GM18873 (cell line): Measurements from ENCODE around the gene CTRB2.
"Not testable (repeated sequence)": the region's sequence is repeated elsewhere in the genome, so short reads cannot be mapped to it uniquely, and the experiment has no call there.

Source experiments
- ATAC-seq: cut with Tn5 transposase; IDR thresholded peaks from one replicate; pipeline ENCODE4 v1.9.1; 2021; ENCODE audit warnings: mild to moderate bottlenecking, moderate library complexity, moderate number of reproducible peaks; ENCODE audit not compliant: unreplicated experiment, low FRiP score

CTRB2 gene

DNA sequence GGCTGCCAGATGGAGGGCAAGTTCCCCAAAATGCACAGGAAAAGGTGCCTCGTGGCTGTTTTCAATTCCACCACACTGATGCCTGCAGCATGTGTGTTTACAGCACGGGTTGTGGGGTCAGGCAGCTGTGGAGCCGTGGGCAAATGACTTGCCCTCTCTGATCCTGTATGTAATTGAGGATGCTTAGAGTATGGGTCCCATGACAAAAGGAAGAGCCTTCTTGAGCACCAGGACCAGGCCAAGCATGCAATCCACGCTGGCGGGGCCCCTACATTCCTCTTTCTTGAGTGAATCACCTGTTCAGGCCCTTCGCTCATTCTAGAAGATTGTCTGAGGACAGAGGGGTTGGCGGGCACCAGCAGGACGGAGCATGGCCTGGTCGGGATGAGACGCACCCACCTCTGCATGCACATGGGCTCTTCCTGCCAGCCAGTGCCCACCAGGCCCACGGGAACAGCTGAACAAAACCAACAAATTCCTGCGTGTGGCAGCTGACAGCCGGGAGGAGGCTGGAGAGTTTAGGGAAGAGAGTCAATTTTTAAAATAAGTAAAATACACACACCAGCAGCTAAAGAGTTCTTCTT is 1.4 kb upstream of the CTRB2 start:
- no peak for ATAC-seq

DNA sequence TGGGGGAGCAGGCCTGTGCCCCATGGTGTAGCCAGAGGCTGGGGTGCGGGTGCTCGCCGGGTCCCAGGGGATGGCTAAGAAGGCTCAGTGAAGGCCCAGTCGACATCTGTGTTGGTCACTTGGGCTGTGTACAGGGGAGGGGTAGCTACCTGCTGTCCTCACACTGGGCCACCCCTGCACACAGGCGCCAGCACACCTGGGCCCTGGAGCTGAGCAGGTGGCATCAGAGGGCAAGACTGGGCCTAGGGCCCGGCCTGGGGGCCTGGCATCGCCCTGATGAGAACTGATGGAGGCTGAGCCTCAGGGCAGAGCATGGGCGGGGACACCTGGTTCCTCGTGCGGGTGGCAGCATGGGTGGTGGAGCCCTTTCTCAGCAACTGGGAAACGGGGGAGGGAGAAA is 870 bp upstream of the CTRB2 start:
- no peak for ATAC-seq

DNA sequence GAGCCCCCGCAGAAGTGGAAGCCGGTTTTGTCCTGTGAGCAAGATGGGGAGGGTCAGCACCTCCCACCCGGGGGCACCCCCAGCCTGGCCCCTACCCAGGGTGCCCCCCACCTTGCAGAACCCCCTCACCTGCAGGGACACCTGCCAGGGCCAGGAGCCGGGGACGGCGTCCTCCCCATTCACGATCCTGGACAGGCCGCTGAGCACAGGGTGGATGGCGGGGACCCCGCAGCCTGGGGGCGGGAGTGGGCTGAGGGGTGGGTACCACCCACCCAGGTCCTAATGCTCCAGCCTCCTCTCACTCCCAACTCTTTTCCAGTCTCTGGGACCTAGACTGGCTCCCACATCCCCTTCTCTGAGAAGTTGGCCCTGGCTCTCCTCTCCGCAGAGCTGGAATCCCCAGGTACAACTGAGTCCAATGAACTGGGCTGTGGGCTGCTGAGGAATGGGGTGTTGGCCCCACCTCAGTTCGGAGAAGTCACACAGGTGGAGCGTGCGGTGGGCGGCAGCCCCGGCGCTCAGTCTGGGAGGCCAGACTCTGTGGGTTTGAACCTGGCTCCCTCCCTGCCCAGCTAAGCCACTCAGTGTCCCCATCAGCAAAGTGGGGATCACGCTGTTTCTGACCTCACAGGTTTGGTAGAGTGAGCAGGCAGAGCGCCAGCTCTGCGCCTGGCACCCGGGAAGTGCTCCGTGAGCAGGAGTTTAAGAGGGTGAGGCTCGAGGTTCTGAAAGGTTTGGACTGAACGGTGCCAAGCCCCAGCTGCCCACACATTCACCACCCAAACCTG is 806 bp downstream of the CTRB2 start:
- not testable (repeated sequence) for ATAC-seq

DNA sequence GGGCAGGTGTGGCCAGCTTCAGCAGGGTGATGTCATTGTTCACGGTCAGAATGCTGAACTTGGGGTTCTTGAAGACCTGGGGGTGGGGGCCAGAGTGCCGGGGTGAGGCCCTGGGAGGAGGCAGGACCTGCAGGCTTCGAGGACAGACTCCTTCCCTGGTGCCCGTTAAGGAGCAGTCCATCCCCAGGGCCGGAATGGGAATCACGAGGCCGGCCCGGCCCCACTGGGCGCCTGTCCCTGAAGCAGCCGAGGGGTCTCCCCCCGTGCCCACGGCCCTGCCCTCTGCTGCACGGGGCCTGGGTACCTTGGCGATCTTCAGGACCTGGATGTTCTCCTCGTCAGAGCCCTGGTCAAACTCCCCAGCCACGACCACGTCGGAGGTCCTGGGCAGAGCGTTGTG is 1.5 kb downstream of the CTRB2 start:
- ATAC-seq, result not testable (repeated sequence)

DNA sequence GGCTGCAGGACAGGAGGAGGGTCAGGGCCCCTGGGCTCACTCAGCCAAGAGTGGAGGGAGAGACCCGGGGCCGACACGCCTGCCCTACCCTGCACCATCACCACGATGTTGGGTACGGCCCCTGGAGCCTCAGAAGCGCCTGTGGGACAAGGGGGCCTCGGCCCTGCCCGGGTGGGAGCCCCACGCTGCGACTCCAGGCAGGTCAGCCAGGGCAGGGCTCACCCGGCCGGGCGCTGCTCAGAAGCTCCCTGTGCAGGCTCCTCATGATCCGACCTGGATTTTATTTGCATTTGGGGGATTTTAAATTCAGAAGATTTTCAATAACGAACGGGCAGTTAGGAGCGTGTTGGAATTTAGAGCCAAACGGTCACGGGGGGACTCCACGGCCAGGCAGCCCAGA is 2.1 kb downstream of the CTRB2 start:
- not testable (repeated sequence) for ATAC-seq

DNA sequence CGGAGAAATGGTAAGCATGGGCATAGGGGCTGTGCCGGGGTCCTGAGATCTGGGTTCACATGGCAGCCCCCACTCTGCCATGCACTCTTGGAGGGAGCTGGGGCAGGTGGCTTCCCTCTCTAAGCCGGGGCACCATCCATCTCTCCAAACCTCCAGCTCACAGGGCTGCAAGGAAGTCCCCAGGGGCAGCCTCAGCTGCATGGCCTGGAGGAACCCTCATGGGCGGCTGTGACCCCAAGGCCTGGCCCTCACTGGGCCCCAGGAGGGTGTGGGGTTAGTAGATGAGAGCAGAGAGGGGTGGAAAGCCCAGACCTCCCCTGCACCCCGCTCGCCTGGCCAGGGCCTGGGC is 2.6 kb downstream of the CTRB2 start:
- ATAC-seq, result no peak

DNA sequence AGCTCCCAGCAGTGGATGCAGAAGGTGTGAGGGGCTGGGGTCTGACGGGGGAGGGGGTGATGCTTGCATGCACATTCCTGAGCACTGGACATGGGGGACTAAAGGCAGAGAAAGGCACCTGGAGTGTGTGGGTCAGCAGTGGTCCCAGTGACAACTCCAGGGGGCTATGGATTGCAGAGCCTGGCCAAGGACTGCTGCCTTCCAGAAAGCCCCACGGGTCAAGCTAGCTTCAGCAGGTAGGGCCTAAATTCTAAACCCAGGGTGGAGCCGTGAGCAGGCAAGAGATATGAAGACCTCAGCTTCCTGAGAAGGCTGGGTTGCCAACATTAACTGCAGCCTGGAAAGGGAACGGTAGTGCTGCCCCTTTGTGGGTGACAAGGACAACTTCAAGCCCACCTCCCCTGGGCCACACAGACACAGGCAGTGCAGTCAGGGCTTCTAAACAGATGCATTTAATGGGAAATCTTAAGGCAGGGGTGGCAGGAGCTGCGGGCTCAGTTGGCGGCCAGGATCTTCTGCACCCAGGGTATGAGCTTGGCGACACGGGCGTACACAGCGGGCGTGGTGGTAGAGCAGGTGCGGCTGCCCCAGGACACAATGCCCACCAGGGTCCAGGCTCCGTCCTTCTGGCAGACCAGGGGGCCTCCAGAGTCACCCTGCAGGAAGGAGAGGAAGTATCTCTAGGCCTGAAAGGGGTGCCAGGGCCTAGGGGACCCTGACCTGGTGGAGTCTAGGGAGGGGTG is 3.1 kb downstream of the CTRB2 start:
- ATAC-seq, result no peak

DNA sequence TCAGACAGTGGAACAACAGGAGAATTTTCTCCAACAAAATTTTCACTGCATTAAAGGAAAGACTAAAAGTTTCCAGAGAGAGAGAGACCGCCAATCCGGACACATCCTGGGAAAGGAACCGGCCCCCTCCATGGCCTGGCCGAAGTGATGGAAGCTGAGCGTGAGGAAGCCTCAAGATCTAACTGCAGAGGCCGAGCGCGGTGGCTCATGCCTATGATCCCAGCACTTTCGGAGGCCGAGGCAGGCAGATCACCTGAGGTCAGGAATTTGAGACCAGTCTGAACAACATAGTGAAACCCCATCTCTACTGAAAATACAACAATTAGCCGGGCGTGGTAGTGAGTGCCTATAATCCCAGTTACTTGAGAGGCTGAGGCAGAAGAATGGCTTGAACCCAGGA is 3.9 kb downstream of the CTRB2 start:
- no peak for ATAC-seq

DNA sequence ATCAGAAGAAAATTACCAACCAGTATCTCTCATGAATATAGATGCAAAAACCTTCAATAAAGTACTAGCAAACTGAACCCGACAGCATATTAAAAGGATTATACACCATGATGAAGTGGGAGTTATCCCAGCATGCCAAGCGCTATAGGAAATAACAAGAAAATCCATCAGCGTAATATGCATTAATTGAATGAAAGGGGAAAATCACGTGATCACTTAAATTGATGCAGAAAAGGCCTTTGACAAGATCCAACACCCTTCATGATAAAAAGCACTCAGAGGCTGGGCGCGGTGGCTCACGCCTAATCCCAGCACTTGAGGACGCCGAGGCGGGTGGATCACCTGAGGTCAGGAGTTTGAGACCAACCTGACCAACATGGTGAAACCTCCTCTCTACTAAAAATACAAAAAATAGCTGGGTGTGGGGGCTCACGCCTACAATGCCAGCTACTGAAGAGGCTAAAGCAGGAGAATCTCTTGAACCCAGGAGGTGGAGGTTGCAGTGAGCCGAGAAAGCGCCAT is 4.8 kb downstream of the CTRB2 start:
- ATAC-seq, result no peak

DNA sequence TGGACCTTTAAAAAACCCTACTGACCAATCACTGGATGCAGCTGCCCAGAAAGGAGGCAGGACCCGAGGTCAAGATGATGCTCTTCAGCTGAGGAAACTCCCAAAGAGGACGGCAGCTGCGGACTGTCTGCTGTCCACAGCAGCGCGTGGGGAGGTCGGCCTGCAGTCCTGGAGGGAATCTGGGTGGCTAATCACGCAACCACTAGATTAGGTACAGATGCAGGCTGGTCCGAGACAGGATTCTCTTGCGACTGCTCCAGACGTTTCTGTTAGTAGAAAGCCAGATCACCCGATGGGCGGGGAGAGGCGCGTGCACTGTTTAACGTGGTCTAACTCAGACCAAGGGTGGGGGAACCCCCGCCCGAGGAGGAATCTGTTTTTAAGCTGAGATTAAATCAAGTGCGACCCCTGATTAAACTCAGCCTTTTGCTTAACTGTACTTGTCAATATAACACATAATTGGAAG is 8.8 kb downstream of the CTRB2 start:
- no peak for ATAC-seq

DNA sequence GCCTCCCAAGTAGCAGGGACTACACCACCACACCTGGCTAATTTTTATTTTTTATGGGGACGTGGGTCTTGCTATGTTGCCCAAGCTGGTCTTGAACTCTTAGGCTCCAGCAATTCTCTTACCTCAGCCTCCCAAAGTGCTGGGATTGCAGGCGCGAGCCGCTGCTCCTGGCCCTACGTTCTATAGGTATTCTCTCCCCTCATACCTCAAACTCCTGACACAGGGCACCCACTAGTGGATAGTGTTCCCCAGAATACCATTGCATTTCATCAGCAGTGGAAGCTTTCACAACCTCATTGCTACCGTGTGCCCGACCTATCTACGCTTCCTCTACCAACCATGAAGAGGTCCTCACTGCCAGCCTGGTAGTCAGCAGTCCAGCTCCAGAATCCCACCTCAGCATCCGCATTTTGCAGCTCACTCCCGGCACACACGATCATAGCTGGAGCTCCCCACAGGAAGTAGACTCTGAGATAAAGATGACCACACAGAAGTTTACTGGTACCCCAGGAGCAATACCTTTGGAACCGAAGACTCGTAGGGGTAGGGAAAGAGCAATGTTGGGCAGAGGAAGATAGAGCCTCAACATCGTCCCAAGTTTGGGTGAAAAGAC is 9.3 kb downstream of the CTRB2 start:
- no peak for ATAC-seq

DNA sequence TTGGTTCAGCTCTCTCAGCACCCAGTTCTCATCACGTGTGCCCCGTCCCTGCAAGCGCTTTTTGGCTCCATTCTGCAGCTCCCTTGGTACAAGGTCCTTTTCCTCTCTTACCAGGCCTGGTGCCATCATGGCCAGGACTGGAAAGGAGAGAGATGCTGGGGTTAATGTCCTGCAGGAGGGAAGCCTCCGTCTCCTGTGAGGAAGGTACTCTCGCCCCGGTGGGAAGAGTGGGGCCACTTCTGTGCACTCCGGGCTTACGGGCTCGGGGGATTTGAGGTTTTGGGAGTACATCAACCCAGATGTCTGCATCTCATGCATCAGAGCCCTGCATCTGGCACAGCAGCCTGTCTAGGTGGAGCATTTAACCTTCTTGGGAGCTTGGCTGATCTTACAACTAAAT is 10.1 kb downstream of the CTRB2 start:
- no peak for ATAC-seq

DNA sequence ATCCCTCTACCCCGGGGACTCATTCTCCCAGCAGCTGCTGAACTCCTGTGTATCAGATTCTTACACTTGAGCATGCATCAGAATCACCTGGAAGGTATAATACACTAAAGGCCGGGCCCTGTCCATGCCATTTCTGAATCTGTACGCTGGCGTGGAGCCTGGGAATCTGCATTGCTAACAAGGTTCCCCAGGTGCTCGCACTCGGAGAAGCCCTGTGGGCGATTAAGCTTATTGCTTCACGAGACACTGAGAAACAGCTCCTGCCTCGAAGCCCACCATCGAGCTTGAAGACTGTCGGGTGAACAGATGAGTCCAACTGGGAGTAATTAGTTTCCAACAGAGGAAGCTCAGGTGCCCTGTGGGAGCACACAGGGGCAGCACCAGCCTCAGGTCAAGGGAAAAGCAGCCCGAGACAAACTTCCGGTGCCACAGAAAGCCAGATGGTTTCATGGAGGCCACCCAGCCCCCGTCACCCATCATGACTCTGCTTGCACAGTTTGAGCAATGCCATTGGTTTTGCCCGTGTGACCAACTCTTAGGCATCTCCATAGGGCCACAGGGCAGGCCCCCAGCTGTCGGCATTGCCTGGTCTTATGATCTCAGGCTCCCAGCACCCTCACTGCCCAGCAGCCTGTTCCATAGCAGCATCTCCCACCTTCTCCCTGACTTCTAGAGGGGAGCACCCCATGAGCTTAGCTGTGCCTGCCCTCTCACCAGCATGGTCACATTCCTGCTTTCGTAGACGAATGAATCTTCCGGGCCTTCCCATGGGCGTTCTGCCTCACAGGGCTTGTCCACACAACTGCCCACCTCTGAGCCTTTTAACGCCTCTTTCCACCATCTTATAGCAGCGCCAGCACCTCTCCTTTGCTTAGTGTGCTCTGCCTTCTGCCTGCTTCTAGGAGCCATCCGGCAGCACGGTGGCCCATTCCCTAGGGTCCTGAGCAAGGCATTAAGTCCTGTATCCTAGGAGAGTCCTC is 10.9 kb downstream of the CTRB2 start:
- ATAC-seq, result no peak

DNA sequence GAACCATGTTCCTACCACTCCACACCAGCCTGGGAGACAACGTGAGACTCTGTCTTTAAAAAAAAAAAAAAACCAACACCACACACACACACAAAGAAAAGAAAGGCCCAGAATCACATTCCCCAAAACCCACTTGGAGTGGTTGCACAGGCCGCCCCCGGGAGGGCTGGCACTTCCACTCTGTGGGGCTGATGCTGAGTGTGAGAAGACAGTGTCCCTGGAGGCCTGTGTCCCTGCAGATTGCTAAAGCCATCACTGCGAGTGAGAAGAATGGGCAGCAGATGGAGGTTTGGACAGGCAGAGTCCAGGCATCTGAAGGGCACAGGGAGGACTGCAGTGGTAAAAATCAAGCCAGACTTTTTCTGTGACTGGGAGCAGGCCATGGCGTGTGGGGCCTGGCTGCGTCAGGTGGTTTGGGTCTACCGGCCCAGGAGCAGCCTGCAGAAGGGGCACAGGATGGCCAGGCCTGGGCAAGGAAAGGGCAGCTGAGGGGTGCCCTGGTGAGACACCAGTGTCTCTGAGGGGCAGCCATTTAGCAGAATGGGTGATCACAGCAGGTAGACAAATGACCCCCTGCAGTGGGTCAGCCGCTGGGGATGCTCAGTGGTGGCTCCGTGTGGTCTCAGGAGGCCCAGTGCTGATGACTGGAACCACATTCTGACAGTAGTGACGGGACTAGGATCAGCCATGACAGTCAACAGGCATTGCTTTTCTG is 13.1 kb downstream of the CTRB2 start:
- ATAC-seq, result no peak

DNA sequence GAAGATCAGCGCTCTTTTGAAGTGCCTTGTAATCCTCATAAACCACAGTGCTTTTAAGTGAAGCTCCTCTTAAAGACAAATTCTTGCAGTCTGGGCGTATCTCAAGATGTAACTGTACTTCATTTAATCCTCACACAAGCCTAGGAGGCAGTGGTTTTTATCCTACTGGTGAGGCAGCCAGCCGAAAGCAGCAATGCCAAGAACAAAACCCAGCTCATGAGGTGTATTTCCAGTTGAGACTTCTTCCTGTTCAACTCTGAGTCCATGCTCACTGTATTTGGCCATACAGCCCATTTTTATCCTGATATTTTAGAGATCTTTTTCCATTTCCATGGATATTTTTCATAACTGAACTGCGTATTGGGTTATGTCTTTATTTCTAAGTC is 13.7 kb downstream of the CTRB2 start:
- ATAC-seq, result no peak

DNA sequence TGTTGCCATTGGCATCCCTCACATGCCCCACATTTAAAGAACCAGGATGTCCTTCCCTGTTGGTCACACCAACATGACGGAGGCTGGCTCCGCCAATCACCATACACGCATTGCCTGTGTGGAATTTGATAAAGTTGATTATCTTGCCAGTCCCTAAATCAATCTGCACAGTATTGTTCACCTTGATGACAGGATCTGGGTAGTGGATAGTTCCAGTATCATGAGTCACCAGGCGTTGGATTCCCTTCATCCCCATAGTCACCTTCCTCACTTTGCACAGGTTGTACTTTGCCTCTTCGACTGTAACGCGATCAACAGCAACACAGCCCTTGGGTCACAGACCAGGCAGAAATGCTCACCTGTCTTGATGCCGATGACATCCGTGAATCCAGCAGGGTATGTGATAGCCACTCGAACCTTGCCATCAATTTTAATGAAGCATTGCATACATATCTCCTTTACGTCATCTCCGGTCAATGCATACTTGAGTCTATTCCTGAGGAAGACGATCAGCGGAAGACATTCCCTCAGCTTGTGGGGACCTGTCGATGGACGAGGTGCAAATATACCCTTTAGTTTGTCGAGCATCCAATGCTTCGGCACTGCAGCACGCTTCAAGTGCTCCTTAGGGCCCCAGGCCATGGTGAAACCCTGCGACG is 14.2 kb downstream of the CTRB2 start:
- ATAC-seq, result no peak

DNA sequence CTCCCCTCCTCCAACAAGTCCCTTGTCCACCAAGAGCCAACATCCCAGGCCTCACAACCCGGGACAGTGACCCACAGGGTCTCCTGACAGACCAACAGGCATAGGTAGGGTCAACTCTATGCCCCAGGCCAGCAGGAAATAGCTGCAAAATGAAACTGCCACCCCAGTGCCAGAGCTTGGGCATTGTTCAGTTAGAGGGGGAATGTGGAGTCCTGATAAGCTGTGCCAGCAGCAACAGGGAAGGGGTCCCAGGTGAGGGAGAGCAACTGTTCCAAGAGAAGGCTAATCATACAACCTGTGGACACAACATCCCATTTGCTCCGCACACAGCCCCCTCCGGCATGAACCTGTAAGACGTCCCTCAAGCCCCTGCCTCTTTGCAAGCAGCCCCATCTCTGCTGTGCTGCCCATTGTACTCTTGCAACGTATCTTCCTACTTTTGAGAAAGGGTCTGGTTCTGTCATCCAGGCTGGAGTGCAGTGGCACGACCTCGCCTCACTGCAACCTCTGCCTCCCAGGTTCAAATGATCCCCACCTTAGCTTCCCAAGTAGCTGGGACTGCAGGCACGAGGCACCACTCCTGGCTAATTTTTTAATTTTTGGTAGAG is 17.2 kb downstream of the CTRB2 start:
- ATAC-seq, result no peak

DNA sequence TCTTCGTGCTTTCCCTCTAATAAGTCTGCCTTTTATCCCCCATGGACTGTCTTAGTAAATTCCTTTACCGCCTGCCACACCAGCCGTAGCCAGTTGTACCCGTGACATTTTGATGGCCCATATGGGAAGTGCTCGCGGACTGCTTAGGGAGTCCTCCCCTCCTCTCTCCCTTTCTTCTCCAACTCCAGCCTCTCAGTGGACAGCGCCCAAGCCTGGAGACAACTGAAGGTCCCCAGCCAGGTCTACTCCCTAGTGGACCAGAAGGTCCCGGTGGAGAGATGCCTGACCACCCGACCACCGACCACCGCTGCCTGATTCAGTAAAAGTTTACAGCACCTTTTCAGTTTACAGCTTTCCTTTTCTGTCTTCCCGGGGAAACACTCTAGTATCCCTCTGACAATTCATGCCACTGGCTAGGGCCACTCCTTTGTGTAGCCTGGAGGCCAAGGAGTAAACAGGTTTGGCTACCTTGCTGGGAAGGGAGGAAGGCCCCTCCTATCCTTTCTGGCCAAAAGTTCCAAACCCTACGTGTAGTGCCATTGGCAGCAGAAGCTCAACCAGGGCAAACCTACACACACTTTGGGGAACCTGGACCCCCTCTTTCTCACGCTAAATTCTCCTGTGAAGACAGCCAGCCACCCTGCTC is 18.0 kb downstream of the CTRB2 start:
- no peak for ATAC-seq
